Cardiac septum (tissue), 1 donor: Measurements from ENCODE around the gene ITGAV. TPM values are rescaled to one million over a fixed set of nuclear protein-coding genes. Genes with fewer than 3 reads are reported as not detected.

Source experiments
- DNase-seq: peaks from one replicate; pipeline ENCODE4 v3.0.0-alpha.2; 2020; ENCODE audit warnings: low spot score
- intact Hi-C: fragments of 100-400 bp; cut with DNase I; formaldehyde crosslinking; loops from one replicate; pipeline ENCODE4 v1.14.0; 2022
- total RNA-seq: library from RNA; stranded (reverse); fragmentation: NEBNext Ultra II Directional; extraction: Animal tissue kit (Norgen Biotek cat#: 25700); gene quantifications from one replicate; pipeline ENCODE4 v1.2.1, GENCODE V29; 2021
- donor health status: DM: no; HTN: no; CAD: no.

ITGAV gene
- total RNA-seq, 1 donor from 2014 or later: 234 TPM

- no peak for DNase-seq
- intact Hi-C loops: no loop called here
Observed at GRCh38 chr2:186605041-186605440, 15.2 kb downstream of the ITGAV start.

GRCh38 chr2:186607660-186608324 is 17.9 kb downstream of the ITGAV start:
- no peak for DNase-seq
- intact Hi-C loops: loop anchor here (2.0 kb wide), 1 partner anchor 17 kb away; the partner anchor contains the start of gene ITGAV

- intact Hi-C loops: no loop called here
- DNase-seq: no peak
Observed at GRCh38 chr2:186610785-186611184, 20.9 kb downstream of the ITGAV start.

GRCh38 chr2:186611526-186611925 is 21.7 kb downstream of the ITGAV start:
- DNase-seq: no peak
- intact Hi-C loops: no loop called here

- intact Hi-C loops: no loop called here
- no peak for DNase-seq
Observed at GRCh38 chr2:186612026-186612425, 22.2 kb downstream of the ITGAV start.

DNA sequence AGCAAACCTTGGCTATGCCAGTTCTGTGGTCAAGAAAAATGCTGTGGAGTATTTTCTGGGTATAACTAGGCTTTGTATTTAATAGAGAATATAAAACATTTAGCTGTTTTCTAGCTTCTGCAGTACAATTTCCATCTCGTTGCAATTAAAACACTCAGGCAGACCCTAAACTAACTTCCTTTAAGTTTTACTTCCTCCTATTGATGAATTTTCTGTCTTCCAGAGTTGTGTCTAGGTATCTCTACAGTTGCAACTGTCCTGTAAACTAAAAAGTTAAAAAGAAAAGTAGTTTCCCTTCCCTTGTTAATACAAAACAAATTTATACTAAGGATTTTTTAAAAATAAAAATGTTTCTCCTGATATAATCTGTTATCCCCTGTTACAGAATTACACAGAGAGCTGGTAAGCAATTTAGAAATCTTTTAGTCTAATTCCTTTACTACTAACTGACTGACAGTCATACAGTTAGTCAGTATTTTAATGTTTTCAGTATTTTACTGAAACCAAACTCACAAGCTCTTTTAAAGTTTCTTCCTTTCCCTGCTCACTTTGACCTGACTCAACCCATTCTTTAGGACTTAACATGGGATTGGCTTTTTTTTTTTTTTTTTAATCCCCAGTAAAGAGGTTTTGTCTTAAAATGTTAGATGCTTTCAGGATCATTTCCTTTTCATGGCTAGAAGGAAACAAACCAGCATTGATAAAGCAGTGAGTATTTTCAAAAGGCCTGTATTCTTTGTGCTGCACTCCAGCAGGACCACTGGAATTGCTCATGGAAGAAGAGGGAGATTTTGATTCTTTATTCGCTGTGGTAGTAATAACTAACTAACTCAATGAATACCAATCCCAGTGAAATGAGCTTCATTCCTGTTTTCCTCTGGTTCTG is 22.9 kb downstream of the ITGAV start:
- no peak for DNase-seq
- intact Hi-C loops: no loop called here

DNA sequence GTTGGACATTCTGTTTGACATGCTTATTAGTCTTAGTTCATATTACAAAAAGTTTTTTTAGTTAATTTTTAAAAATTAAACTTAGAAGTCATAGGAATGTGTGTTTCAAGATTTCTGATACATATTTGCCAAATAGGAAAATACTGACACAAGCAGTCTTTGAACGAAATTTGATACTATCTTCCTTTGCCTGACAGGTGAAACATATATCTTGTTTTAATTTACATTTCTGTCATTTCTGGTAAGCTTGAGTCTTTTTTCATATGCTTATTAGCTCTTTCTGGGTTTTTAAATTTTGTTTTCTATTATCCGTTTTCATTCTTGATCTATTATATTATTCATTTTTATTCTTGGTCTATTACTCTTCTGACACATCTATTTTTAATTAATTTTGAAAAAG is 24.5 kb downstream of the ITGAV start:
- intact Hi-C loops: no loop called here
- no peak for DNase-seq

GRCh38 chr2:186617148-186617547 is 27.3 kb downstream of the ITGAV start:
- intact Hi-C loops: no loop called here

GRCh38 chr2:186617771-186618170 is 27.9 kb downstream of the ITGAV start:
- intact Hi-C loops: no loop called here
- no peak for DNase-seq

More at GRCh38 chr2:186617148-186617547, 27.3 kb downstream of the ITGAV start:
- no peak for DNase-seq

DNA sequence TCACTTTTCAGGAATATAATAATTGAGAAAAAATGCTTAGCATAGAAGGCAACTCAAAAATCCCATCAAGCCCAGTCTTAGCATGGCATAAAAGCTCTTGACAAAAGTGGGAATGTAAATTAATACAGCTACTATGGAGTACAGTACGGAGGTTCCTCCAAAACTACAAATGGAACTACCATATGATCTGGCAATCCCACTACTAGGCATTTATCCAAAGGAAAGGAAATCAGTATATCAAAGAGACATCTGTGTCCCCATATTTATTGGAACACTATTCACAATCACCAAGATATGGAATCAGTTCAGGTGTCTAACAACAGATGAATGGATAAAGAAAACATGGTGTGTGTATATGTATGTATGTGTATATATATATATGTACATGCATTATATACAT is 28.8 kb downstream of the ITGAV start:
- intact Hi-C loops: no loop called here

GRCh38 chr2:186623084-186623483 is 33.2 kb downstream of the ITGAV start:
- no peak for DNase-seq
- intact Hi-C loops: no loop called here

More for the DNA sequence above, 28.8 kb downstream of the ITGAV start:
- no peak for DNase-seq

DNA sequence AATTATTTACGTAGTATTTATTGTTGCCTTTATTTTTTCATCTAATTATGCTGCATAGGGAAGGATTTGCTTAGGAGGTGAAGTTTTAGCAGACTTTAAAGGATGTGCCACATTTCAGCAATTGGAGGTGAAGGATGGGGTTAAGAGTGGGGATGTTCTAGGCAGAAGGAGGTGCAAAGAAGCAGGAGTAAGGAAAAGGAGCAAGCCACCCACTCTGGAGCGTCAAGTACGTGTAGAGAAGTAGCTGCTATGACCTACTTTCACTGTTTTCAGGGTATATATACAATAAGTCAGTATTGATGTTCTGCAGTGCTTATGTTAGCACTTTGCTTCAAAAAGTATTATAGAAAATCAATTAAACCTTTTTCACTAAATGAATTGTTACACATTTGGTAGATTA is 34.4 kb downstream of the ITGAV start:
- no peak for DNase-seq
- intact Hi-C loops: no loop called here

GRCh38 chr2:186629250-186629996 is 39.6 kb downstream of the ITGAV start:
- DNase-seq: no peak
- intact Hi-C loops: loop anchor here (5.0 kb wide), 1 partner anchor 42 kb away; no protein-coding TSS in a partner anchor

- intact Hi-C loops: no loop called here
- DNase-seq: no peak
Observed at GRCh38 chr2:186632417-186632816, 42.6 kb downstream of the ITGAV start.

DNA sequence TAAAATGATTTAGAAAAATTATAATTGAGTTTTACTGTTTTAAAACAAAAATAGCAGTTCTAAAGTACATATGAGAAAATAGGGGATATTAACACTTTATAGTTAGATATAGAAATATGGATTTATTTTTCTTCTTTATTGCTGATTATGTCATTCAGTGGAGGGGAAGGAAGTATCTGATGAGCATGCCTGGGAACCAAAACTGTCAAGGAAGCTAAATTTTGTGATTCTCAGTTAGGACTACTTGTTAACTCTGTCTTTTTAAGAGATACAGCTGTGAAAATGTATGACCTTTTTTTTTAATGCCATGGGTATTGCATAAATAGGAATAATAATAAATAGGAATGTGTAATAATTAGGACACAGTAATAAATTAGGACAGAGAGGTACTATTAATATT is 44.8 kb downstream of the ITGAV start:
- intact Hi-C loops: no loop called here
- no peak for DNase-seq

DNA sequence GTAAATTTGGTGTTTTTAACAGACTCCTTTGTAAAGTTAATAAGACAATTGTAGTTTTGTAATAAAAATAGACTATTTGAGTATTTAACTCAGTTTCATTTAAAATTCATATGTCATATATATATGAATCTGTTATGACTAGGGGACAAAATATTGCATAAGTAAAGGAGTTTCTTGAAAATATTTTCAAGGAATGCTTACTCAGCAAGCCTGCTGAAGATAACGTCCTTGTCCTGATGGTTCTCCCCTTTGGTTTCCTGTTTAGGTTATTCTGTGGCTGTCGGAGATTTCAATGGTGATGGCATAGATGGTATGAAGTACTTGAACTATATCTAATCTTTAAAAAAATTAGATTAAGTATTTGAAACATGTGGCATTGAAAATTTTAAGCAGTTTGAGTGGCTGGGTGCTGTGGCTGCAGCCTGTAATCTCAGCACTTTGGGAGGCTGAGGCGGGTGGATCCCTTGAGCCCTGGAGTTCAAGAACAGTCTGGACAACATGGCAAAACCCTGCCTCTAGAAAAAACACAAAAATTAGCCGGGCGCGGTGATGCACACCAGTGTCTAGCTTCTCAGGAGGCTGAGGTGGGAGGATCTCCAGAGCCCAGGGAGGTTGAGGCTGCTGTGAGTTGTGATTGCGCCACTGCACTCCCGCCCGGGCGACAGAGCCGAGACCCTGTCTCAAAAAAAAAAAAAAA is 47.1 kb downstream of the ITGAV start:
- DNase-seq: no peak
- intact Hi-C loops: no loop called here

GRCh38 chr2:186637497-186637800 is 47.6 kb downstream of the ITGAV start:
- intact Hi-C loops: no loop called here
- DNase-seq: no peak

- intact Hi-C loops: no loop called here
- DNase-seq: no peak
Observed at GRCh38 chr2:186639939-186640338, 50.1 kb downstream of the ITGAV start.

DNA sequence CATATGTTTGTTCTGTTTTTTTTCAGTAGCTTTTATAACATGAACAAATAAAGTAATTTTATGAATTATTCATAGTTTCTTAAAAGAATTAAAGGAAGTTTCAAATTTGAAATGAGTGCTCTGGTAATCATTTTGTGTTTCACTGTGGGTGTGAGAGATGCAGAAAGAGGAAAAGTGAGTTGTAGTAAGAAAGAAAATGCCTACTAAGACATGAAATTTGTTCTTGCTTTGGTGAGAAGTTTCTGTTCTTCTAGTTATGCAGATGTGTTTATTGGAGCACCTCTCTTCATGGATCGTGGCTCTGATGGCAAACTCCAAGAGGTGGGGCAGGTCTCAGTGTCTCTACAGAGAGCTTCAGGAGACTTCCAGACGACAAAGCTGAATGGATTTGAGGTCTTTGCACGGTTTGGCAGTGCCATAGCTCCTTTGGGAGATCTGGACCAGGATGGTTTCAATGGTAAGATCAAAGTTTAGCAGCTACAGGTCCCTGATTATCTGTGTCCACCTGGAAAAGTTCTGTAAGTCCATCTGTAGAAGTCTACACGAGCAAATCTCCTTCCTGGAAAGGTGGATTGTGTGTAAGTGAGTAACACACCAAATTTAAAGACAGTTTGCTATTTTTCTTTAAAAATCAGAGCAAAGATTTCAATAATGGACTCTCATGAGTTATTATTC is 51.4 kb downstream of the ITGAV start:
- DNase-seq: no peak
- intact Hi-C loops: loop anchor here (1.0 kb wide), 1 partner anchor 137 kb away; no protein-coding TSS in a partner anchor
